ENCODE measurements around the gene HLCS.

HLCS gene

GRCh38 chr21:36791180-36791579 lies 175.3 kb downstream of the HLCS start:
- Histone ChIP-seq H3K9ac (ENCODE audit: low read length) (no peak overlapping the region), H3F3A (ENCODE audit: insufficient read depth) (no peaks in the 10 kb centered on the region), H3K9me3 (ENCODE audit: insufficient read depth, low read length) (0 out of 2 replicates have a peak, but pooled peaks cover under 1% of the 10 kb centered on the region), H3K9me2 (replicated peaks; ENCODE audit: insufficient read depth, low read length) (no peaks in the 10 kb centered on the region), H3K4me2 (ENCODE audit: low read depth, low read length, poor library complexity, severe bottlenecking) (no peak overlapping the region), H3K27ac (ENCODE audit: low read depth, low read length) (no peak overlapping the region), H3K4me3 (ENCODE audit: insufficient read depth, low read length, poor library complexity, severe bottlenecking) (no peak overlapping the region), H3K36me3 (ENCODE audit: low read length) (no peaks in the 10 kb centered on the region), H2AFZ (ENCODE audit: low read depth, low read length, severe bottlenecking) (no peak overlapping the region), H3K27me3 (ENCODE audit: low read length) (no peaks in the 10 kb centered on the region), H3K79me2 (ENCODE audit: insufficient read depth, low read length) (no peaks in the 10 kb centered on the region), H4K20me1 (ENCODE audit: low read depth, low read length) (no peaks in the 10 kb centered on the region)
- no peak for TF ChIP-seq EZH2phosphoT487 (conservative IDR thresholded peaks at IDR 0.05; ENCODE audit: low read length)
- no peak for TF ChIP-seq CTCF (IDR thresholded peaks at IDR 0.05; ENCODE audit: insufficient read depth, low read length, poor library complexity, severe bottlenecking)

- Histone ChIP-seq H3K9ac (ENCODE audit: low read length) (no peak overlapping the region), H3K4me3 (ENCODE audit: insufficient read depth, low read length, poor library complexity, severe bottlenecking) (no peak overlapping the region), H3K79me2 (ENCODE audit: insufficient read depth, low read length) (no peaks in the 10 kb centered on the region), H3K9me2 (replicated peaks; ENCODE audit: insufficient read depth, low read length) (no peaks in the 10 kb centered on the region), H3K36me3 (ENCODE audit: low read length) (no peaks in the 10 kb centered on the region), H4K20me1 (ENCODE audit: low read depth, low read length) (no peaks in the 10 kb centered on the region), H3K4me2 (ENCODE audit: low read depth, low read length, poor library complexity, severe bottlenecking) (no peak overlapping the region), H3K27ac (ENCODE audit: low read depth, low read length) (no peak overlapping the region), H2AFZ (ENCODE audit: low read depth, low read length, severe bottlenecking) (no peak overlapping the region), H3K27me3 (ENCODE audit: low read length) (no peaks in the 10 kb centered on the region), H3F3A (ENCODE audit: insufficient read depth) (no peaks in the 10 kb centered on the region), H3K9me3 (ENCODE audit: insufficient read depth, low read length) (no peaks in the 10 kb centered on the region)
- TF ChIP-seq CTCF (IDR thresholded peaks at IDR 0.05; ENCODE audit: insufficient read depth, low read length, poor library complexity, severe bottlenecking), result no peak
- TF ChIP-seq EZH2phosphoT487 (conservative IDR thresholded peaks at IDR 0.05; ENCODE audit: low read length), result no peak
Measured at GRCh38 chr21:36790616-36791015, 175.9 kb downstream of the HLCS start.

GRCh38 chr21:36788120-36788638 lies 178.3 kb downstream of the HLCS start:
- H3K9me3 ChIP-seq (ENCODE audit: insufficient read depth, low read length), result no peaks in the 10 kb centered on the region
- no peak overlapping the region for H3K27ac ChIP-seq (ENCODE audit: low read depth, low read length)
- H3K9ac ChIP-seq (ENCODE audit: low read length), result no peak overlapping the region
- no peak overlapping the region for H3K4me2 ChIP-seq (ENCODE audit: low read depth, low read length, poor library complexity, severe bottlenecking)
- H3K79me2 ChIP-seq (ENCODE audit: insufficient read depth, low read length), result no peaks in the 10 kb centered on the region
- no peak overlapping the region for H3K4me3 ChIP-seq (ENCODE audit: insufficient read depth, low read length, poor library complexity, severe bottlenecking)
- H2AFZ ChIP-seq (ENCODE audit: low read depth, low read length, severe bottlenecking), result no peak overlapping the region
- no peaks in the 10 kb centered on the region for H4K20me1 ChIP-seq (ENCODE audit: low read depth, low read length)
- H3F3A ChIP-seq (ENCODE audit: insufficient read depth), result no peaks in the 10 kb centered on the region
- no peaks in the 10 kb centered on the region for H3K9me2 ChIP-seq (replicated peaks; ENCODE audit: insufficient read depth, low read length)
- H3K27me3 ChIP-seq (ENCODE audit: low read length), result no peaks in the 10 kb centered on the region
- H3K36me3 ChIP-seq (ENCODE audit: low read length), result no peaks in the 10 kb centered on the region
- TF ChIP-seq EZH2phosphoT487 (conservative IDR thresholded peaks at IDR 0.05; ENCODE audit: low read length) (no peak), CTCF (IDR thresholded peaks at IDR 0.05; ENCODE audit: insufficient read depth, low read length, poor library complexity, severe bottlenecking) (no peak)

Data from SU-DHL-6 (cell line).